GM06990 (cell line): ENCODE data around the gene ADAMTSL1.

Experiments
- DNase-seq: peaks from one replicate; pipeline ENCODE4 v3.0.0-alpha.2; 2011; ENCODE audit not compliant: insufficient read length; ENCODE audit errors: extremely low read depth
- H3K27me3 ChIP-seq: replicated peaks from 2 replicates; pipeline ENCODE4 v1.6.0; 2011; ENCODE audit warnings: low read length; ENCODE audit not compliant: control insufficient read depth, insufficient read depth
- H3K36me3 ChIP-seq: 2 replicates; pipeline ENCODE4 v1.5.1; 2011; ENCODE audit warnings: low read length; ENCODE audit not compliant: control insufficient read depth, insufficient read depth
- H3K4me3 ChIP-seq: replicated peaks from 2 replicates; pipeline ENCODE4 v1.5.1; 2011; ENCODE audit warnings: low read depth, mild to moderate bottlenecking, control low read depth, low read length
- TF ChIP-seq, protein P1 (sequence below): IDR thresholded peaks from 2 replicates; pipeline ENCODE4 v1.5.1; 2011; ENCODE audit warnings: low read length, control low read depth, mild to moderate bottlenecking, inconsistent platforms; ENCODE audit not compliant: insufficient read depth, poor library complexity, severe bottlenecking

ADAMTSL1 gene

DNA sequence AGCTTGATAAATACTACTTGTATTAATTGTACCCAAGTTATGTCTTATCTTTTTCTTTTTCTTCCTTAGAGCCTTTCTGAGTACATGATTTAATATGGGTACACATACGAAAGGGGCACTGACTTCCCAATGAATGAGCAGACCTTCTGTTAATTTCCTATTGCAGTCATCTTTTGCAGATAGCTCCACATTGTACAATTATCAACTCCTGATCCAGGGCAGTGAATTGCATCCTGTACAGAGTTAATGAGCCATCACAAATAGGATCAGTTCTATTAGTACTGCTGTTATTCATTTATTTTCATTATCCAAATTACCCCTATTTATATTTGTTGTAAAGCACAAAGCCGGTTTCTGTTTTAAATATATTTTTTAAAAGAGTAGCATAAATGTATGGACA, 105.6 kb downstream of the ADAMTSL1 start:
- no peak for DNase-seq
- H3K4me3 ChIP-seq = no peak overlapping the region
- no peaks in the 10 kb centered on the region for H3K36me3 ChIP-seq
- no peaks in the 10 kb centered on the region for H3K27me3 ChIP-seq
- TF ChIP-seq, protein P1, sequence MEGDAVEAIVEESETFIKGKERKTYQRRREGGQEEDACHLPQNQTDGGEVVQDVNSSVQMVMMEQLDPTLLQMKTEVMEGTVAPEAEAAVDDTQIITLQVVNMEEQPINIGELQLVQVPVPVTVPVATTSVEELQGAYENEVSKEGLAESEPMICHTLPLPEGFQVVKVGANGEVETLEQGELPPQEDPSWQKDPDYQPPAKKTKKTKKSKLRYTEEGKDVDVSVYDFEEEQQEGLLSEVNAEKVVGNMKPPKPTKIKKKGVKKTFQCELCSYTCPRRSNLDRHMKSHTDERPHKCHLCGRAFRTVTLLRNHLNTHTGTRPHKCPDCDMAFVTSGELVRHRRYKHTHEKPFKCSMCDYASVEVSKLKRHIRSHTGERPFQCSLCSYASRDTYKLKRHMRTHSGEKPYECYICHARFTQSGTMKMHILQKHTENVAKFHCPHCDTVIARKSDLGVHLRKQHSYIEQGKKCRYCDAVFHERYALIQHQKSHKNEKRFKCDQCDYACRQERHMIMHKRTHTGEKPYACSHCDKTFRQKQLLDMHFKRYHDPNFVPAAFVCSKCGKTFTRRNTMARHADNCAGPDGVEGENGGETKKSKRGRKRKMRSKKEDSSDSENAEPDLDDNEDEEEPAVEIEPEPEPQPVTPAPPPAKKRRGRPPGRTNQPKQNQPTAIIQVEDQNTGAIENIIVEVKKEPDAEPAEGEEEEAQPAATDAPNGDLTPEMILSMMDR = no peak

- no peak for DNase-seq
- H3K27me3 ChIP-seq = no peaks in the 10 kb centered on the region
- TF ChIP-seq, protein P1 = no peak
- H3K36me3 ChIP-seq = no peaks in the 10 kb centered on the region
- no peak overlapping the region for H3K4me3 ChIP-seq
Measured at GRCh38 chr9:18580151-18580550, 106.2 kb downstream of the ADAMTSL1 start.

DNA sequence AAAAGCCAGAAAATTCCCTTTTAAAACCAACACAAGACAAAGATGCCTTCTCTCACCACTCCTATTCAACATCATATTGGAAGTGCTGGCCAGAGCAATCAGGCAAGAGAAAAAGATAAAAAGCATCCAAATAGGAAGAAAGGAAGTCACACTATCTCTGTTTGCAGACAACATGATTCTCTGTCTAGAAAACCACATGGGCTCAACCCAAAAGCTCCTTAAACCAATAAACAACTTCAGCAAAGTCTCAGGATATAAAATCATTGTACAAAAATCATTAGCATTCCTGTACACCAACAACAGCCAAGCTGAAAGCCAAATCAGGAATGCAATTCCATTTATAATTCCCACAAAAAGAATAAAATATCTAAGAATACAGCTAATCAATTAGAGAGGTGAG, 112.0 kb downstream of the ADAMTSL1 start:
- H3K36me3 ChIP-seq = no peaks in the 10 kb centered on the region
- H3K4me3 ChIP-seq = no peak overlapping the region
- no peak for DNase-seq
- TF ChIP-seq, protein P1 = no peak
- H3K27me3 ChIP-seq = no peaks in the 10 kb centered on the region

GRCh38 chr9:18588002-18588401, 114.0 kb downstream of the ADAMTSL1 start:
- Histone ChIP-seq H3K4me3 (no peak overlapping the region), H3K27me3 (no peaks in the 10 kb centered on the region), H3K36me3 (no peaks in the 10 kb centered on the region)
- no peak for DNase-seq
- TF ChIP-seq, protein P1 = no peak

- Histone ChIP-seq H3K27me3 (no peaks in the 10 kb centered on the region), H3K36me3 (no peaks in the 10 kb centered on the region), H3K4me3 (no peak overlapping the region)
- no peak for DNase-seq
- TF ChIP-seq, protein P1 = no peak
Measured at GRCh38 chr9:18591261-18591660, 117.3 kb downstream of the ADAMTSL1 start.

DNA sequence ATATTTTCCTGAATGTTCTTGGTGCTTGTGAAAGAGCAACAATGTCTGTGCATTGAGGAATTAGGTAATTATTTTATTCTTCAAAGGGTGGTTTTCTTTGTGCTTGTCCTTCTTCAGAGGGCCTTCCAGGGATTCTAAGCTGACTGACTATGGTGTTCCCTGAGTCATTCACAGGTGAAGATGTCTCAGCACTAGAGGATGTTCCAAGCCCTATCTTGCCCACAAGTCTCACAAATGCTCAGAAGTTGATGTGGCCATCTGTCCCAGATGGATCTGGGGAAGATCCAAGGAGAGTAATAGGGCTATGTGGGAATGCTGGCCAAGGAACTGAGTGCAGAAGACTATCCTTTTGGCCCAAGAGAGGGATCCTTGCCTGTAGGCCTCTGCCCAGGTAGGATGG, 120.9 kb downstream of the ADAMTSL1 start:
- Histone ChIP-seq H3K4me3 (no peak overlapping the region), H3K27me3 (no peaks in the 10 kb centered on the region; the same call in 1 of the 2 replicates), H3K36me3 (no peaks in the 10 kb centered on the region)
- no peak for DNase-seq
- TF ChIP-seq, protein P1 = no peak
